Motor neuron (in vitro differentiated cells): ENCODE results near the gene HRH2. TPM values are rescaled to one million over a fixed set of nuclear protein-coding genes. Genes with fewer than 3 reads are reported as not detected.

Experiments used
- ATAC-seq, 8 experiments: fragments of 200-7000 bp; cut with Tn5 transposase; replicated peaks in 6 of 8; 2 replicates each; pipeline ENCODE4 v1.8.0; 2021; ENCODE audit warnings: mild to moderate bottlenecking in 8 of 8, moderate library complexity in 8 of 8
- H3K27ac ChIP-seq, 2 donors: fragments of 250-450 bp; sonication (Bioruptor Pico); 2 replicates each; pipeline ENCODE4 v1.9.0; 2021; ENCODE audit warnings: antibody characterized with exemption in 2 of 2, mild to moderate bottlenecking in 2 of 2, moderate library complexity in 1 of 2
- H3K4me1 ChIP-seq, 2 donors: fragments of 250-450 bp; sonication (Bioruptor Pico); replicated peaks in 1 of 2; 2 replicates each; pipeline ENCODE4 v1.6.1; 2021; ENCODE audit warnings: antibody characterized with exemption in 2 of 2, mild to moderate bottlenecking in 2 of 2, moderate library complexity in 1 of 2
- H3K4me3 ChIP-seq, 5 donors: fragments of 250-450 bp; sonication (Bioruptor Pico); 2 replicates each; pipeline ENCODE4 v1.9.0; 2021; ENCODE audit warnings: antibody characterized with exemption in 5 of 5, mild to moderate bottlenecking in 5 of 5, moderate library complexity in 4 of 5
- WGBS, 10 experiments: fragments of 450-650 bp; shearing (Covaris generic); methylation state at CpG; one replicate each; pipeline ENCODE4 v1.0.0; 2022; 5-methylcytosine and 5-hydroxymethylcytosine counted together
- in situ Hi-C, 9 experiments: fragments of 400-800 bp; cut with MboI; loops; one replicate each; pipeline ENCODE4 v1.15.0; 2021; ENCODE audit warnings: low sequenced_read_pairs in 9 of 9, low pct_unique_long_range_greater_than_20kb in 2 of 9; ENCODE audit not compliant: unreplicated experiment in 9 of 9
- total RNA-seq, 8 experiments: library from RNA; unstranded; fragments of 300-600 nt; gene quantifications; 2 replicates each; pipeline versions ENCODE4 v1.2.3 to v1.2.4, GENCODE V29; 2022

The HRH2 gene
- total RNA-seq, 8 experiments from 2014 or later, result 0.42 to 7.2 (median 0.68) TPM

DNA sequence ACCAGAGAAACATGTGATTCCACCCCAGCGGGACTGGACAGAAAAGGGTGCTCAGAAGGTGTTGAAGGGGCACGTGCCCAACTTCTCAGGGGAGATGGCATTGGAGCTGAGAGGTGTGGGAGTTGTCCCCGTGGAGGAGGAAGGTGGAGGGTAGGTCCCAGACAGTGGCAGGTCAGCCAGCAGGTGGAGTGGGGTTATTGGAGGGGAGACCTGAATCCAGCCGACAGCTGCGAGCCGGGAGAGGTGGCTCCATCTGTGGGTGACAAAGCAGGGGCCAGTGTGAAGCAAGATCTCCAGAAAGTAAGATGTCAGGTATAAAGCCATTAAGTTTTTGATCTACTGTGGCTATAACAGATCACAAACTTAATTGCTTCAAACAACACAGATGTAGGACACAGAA lies 75.1 kb downstream of the HRH2 start:
- peaks cover 0 to 2% of the 10 kb centered on the region in 2 donors for H3K4me1 ChIP-seq
- no peak overlapping the region for H3K4me3 ChIP-seq
- ATAC-seq, result no peak
- 30 to 86% (median 79%) methylated on average over 2 to 4 of the region's 6 CpGs; no CpG with 5 or more reads in 7 of the 10 experiments for WGBS, 10 experiments
- H3K27ac ChIP-seq, result no peak overlapping the region
- in situ Hi-C loops, result loop anchor here in 3 of 9 experiments (25.0 kb wide), 3 partner anchors 129 to 904 kb away; partner anchors contain the start of genes CPLX2 (in 2 of the 3), EIF4E1B (in 1 of the 3), SNCB (in 1 of the 3) and TSPAN17 (in 1 of the 3)

DNA sequence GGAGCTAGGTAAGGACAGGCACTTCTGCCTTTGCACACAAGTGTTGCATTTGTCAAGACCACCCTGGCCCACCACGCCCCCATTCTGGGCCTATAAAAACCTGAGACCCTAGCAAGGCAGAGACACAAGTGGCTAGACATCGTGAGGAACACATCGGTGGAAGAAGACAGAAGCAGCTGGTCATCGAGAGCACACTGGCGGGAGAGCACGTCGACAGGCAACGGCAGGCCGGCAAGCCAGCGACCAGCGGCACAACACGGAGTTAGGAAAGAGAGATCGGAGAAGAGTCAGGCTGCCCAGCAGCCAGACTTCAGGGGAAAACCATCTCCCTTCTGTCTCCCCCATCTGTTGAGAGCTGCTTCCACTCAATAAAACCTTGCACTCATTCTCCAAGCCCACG lies 76.1 kb downstream of the HRH2 start:
- WGBS, 10 experiments, result 53 to 95% (median 90%) methylated on average over 1 to 13 of the region's 14 CpGs; no CpG with 5 or more reads in 3 of the 10 experiments
- no peak overlapping the region for H3K27ac ChIP-seq
- ATAC-seq, result no peak
- peaks cover 0 to 4% of the 10 kb centered on the region in 2 donors for H3K4me1 ChIP-seq
- H3K4me3 ChIP-seq, result no peak overlapping the region
- in situ Hi-C loops, result loop anchor here in 3 of 9 experiments (25.0 kb wide), 3 partner anchors 128 to 903 kb away; partner anchors contain the start of genes CPLX2 (in 2 of the 3), EIF4E1B (in 1 of the 3), SNCB (in 1 of the 3) and TSPAN17 (in 1 of the 3)

DNA sequence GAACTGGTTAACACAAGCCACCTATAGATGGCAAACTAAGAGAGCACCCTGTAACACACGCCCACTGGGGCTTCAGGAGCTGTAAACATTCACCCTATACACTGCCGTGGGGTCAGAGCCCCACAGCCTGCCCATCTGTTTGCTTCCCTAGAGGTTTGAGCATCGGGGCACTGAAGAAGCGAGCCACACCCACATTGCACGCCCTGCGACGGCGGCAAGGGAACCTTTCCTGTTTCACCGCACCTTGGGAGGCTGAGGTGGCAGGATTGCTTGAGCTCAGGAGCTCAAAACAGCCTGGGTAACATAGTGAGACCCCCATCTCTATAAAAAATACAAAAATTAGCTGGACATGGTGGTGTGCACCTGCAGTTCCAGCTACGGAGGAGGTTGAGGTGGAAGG lies 76.6 kb downstream of the HRH2 start:
- ATAC-seq, result no peak
- H3K27ac ChIP-seq, result no peak overlapping the region
- 60 to 82% (median 81%) methylated on average over 4 to 7 of the region's 10 CpGs; no CpG with 5 or more reads in 7 of the 10 experiments for WGBS, 10 experiments
- H3K4me3 ChIP-seq, result no peak overlapping the region
- in situ Hi-C loops, result loop anchor here in 3 of 9 experiments (25.0 kb wide), 3 partner anchors 128 to 903 kb away; partner anchors contain the start of genes CPLX2 (in 2 of the 3), EIF4E1B (in 1 of the 3), SNCB (in 1 of the 3) and TSPAN17 (in 1 of the 3)
- peaks cover 2 to 9% of the 10 kb centered on the region in 2 donors for H3K4me1 ChIP-seq

DNA sequence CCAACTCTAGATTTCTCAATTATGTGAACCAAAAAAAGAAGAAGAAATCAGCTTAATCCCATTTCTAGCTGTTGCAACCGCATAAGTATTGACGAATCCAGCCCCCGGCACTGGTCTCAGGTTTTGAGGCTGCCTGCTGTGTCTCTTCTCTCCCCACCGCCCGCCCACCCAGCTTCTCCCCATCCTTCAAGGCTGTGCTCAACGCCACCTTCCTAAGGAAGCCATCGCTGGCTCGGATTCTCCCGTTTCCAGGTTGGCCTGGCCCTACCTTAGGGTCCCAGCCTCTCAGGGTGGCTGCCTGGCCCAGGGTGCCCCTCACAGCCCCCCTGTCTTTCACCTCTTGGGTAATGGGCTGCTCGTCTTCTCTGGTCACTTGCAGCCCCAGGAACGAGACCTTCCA lies 77.8 kb downstream of the HRH2 start:
- in situ Hi-C loops, result loop anchor here in 3 of 9 experiments (25.0 kb wide), 3 partner anchors 127 to 902 kb away; partner anchors contain the start of genes CPLX2 (in 2 of the 3), EIF4E1B (in 1 of the 3), SNCB (in 1 of the 3) and TSPAN17 (in 1 of the 3)
- no peak overlapping the region for H3K27ac ChIP-seq
- no peak for ATAC-seq
- peaks cover 10 to 17% of the 10 kb centered on the region in 2 donors for H3K4me1 ChIP-seq
- H3K4me3 ChIP-seq, result no peak overlapping the region
- WGBS, 10 experiments, result 65 to 100% (median 82%) methylated on average over 1 to 6 of the region's 11 CpGs; no CpG with 5 or more reads in 3 of the 10 experiments

DNA sequence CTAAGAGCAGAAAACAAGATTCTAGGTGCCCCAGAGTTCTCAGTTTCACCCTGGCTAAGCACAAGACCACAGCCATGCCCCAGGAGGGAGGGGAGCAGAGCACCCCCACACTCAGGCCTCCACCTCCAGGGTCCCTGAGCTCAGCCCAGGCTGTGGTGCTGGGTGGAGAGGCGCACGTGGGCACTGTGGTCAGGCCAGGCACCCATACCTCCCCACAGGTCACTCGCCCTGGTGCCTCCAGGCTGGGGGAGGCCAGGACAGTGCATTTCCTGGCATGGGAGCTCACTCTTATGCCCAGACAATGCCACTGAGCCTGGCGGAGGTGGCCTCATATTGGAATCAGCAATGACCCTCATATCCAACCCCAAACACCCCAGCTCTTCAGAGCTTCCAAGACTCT lies 78.8 kb downstream of the HRH2 start:
- WGBS, 10 experiments, result 57 to 60% (median 60%) methylated on average over 1 of the region's 4 CpGs; no CpG with 5 or more reads in 7 of the 10 experiments
- peaks cover 10 to 20% of the 10 kb centered on the region in 2 donors for H3K4me1 ChIP-seq
- no peak for ATAC-seq
- in situ Hi-C loops, result loop anchor here in 3 of 9 experiments (25.0 kb wide), 3 partner anchors 126 to 901 kb away; partner anchors contain the start of genes CPLX2 (in 2 of the 3), EIF4E1B (in 1 of the 3), SNCB (in 1 of the 3) and TSPAN17 (in 1 of the 3)
- H3K4me3 ChIP-seq, result no peak overlapping the region
- H3K27ac ChIP-seq, result no peak overlapping the region

DNA sequence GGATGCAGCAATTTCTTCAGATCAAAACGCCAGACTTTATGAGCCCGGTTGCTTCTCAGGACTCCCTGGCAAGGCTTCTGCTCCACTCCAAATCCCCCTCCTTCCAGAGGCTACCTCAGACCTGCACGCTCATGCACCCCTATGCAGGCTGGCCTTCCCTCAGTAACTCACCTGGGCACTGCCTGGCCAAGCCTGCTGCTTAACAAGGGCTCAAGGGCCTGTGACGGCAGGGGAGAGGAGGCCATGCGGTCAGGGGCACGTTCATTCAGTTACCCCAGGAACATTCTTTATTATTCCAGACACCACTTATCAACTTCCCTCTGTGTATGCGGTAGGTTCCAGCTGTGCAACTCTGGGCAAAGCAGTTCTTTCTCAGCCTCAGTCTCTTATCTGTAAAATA lies 79.6 kb downstream of the HRH2 start:
- H3K4me3 ChIP-seq, result no peak overlapping the region
- WGBS, 10 experiments, result 0 to 85% (median 68%) methylated on average over 1 to 5 of the region's 7 CpGs; no CpG with 5 or more reads in 5 of the 10 experiments
- in situ Hi-C loops, result loop anchor here in 3 of 9 experiments (25.0 kb wide), 3 partner anchors 125 to 900 kb away; partner anchors contain the start of genes CPLX2 (in 2 of the 3), EIF4E1B (in 1 of the 3), SNCB (in 1 of the 3) and TSPAN17 (in 1 of the 3)
- H3K4me1 ChIP-seq, result peaks cover 10 to 20% of the 10 kb centered on the region in 2 donors
- no peak overlapping the region for H3K27ac ChIP-seq
- ATAC-seq, result no peak

DNA sequence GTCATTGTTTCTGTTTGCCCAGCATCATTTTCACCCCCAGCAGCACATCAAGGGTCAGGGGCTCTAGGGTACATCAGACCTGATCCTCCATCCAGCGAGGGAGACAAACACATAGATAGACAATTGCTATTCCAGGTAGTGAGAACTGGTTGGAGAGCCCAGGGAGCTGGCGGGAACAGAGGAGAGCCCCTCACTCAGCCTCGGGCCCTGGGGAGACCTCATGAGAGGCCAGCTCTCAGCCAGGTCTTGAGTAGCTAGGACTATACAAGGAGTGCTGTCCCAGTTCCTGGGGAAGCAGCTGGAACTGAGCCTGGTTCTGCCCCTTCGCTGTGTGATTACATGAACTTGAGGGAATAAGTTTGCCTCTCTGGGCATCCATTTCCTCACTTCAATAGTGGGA lies 80.3 kb downstream of the HRH2 start:
- in situ Hi-C loops, result loop anchor here in 3 of 9 experiments (25.0 kb wide), 3 partner anchors 124 to 899 kb away; partner anchors contain the start of genes CPLX2 (in 2 of the 3), EIF4E1B (in 1 of the 3), SNCB (in 1 of the 3) and TSPAN17 (in 1 of the 3)
- WGBS, 10 experiments, result 86 to 100% (median 90%) methylated on average over 1 to 4 of the region's 4 CpGs; no CpG with 5 or more reads in 5 of the 10 experiments
- ATAC-seq, result no peak
- Histone ChIP-seq H3K4me1 (peaks cover 10 to 20% of the 10 kb centered on the region in 2 donors), H3K27ac (no peak overlapping the region), H3K4me3 (no peak overlapping the region)

DNA sequence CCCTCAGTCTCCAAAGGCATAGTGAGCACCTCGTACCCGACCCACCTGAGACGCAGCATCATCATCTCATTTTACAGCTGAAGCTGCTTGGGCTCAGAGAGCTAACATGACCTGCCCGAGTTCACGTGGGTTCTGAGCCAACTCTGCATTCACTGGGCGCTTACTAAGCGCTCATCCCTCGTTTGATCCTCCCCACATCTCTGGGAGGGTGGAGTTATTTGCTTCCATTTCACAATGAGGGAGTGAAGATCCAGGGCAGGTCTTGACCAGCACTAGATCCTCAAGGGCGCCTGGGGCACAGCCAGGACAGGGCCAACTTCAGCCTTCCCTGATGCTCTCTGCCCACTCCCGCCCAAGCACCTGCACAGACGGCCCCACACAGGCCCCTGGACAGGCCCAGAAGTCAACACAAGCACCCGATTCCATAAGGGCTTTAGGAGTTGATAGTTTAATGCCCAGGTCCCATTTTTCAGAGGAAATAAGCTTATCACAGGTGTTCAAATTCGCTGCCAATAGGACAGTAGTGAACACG lies 80.8 kb downstream of the HRH2 start:
- in situ Hi-C loops, result loop anchor here in 3 of 9 experiments (25.0 kb wide), 3 partner anchors 124 to 899 kb away; partner anchors contain the start of genes CPLX2 (in 2 of the 3), EIF4E1B (in 1 of the 3), SNCB (in 1 of the 3) and TSPAN17 (in 1 of the 3)
- peak in 2 of 8 experiments; percentile 17 to 64 for ATAC-seq
- Histone ChIP-seq H3K4me3 (no peak overlapping the region), H3K4me1 (peaks cover 10 to 20% of the 10 kb centered on the region in 2 donors), H3K27ac (no peak overlapping the region)
- 40 to 95% (median 78%) methylated on average over 3 to 13 of the region's 14 CpGs; no CpG with 5 or more reads in 5 of the 10 experiments for WGBS, 10 experiments

DNA sequence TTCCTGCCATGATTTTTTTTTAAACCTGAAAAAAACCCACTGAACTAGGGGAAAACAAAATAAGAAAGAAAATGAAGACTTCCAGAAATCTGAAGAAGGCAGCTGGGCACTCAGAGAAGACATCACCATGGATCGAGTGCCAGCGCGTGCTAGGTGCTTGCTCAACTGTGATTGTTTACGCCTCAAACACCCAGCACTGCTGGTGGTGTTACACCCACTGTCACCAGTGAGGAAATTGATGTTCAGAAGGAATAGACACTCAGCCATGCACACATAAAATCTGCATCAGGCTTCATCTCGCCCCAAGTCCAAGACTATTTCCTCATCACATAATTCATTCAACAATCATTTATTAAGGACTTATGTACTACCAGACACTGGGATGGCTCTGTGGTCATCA lies 82.1 kb downstream of the HRH2 start:
- H3K27ac ChIP-seq, result no peak overlapping the region
- H3K4me1 ChIP-seq, result peaks cover 10 to 25% of the 10 kb centered on the region in 2 donors
- in situ Hi-C loops, result loop anchor here in 3 of 9 experiments (25.0 kb wide), 3 partner anchors 122 to 897 kb away; partner anchors contain the start of genes CPLX2 (in 2 of the 3), EIF4E1B (in 1 of the 3), SNCB (in 1 of the 3) and TSPAN17 (in 1 of the 3)
- ATAC-seq, result peak in 5 of 8 experiments; percentile 43 to 85 (median 83)
- WGBS, 10 experiments, result 33 to 86% (median 64%) methylated on average over 1 to 5 of the region's 5 CpGs; no CpG with 5 or more reads in 3 of the 10 experiments
- no peak overlapping the region for H3K4me3 ChIP-seq

DNA sequence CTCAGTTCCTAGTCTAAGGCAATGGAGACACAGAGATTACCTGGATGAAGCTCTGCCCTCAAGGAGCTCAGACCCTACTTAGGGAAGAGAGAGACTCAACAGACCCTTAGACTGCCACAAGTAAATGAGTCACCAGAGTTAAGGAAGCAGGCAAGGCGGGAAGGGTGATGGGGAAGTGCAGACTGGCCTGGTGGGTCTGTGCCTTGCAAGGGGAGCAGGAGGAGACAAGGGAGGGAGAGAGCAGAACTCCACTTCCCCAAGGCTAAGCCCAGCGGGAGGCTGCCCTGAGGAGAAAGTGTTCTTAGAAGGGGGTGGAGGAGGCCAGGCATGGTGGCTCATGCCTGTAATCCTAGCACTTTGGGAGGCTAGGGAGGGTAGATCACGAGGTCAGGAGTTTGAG lies 83.7 kb downstream of the HRH2 start:
- ATAC-seq, result no peak
- H3K4me3 ChIP-seq, result no peak overlapping the region
- no peak overlapping the region for H3K27ac ChIP-seq
- peaks cover 10 to 30% of the 10 kb centered on the region in 2 donors for H3K4me1 ChIP-seq
- in situ Hi-C loops, result loop anchor here in 3 of 9 experiments (25.0 kb wide), 3 partner anchors 121 to 896 kb away; partner anchors contain the start of genes CPLX2 (in 2 of the 3), EIF4E1B (in 1 of the 3), SNCB (in 1 of the 3) and TSPAN17 (in 1 of the 3)
- WGBS, 10 experiments, result 0 to 80% (median 63%) methylated on average over 1 to 2 of the region's 3 CpGs; no CpG with 5 or more reads in 5 of the 10 experiments

DNA sequence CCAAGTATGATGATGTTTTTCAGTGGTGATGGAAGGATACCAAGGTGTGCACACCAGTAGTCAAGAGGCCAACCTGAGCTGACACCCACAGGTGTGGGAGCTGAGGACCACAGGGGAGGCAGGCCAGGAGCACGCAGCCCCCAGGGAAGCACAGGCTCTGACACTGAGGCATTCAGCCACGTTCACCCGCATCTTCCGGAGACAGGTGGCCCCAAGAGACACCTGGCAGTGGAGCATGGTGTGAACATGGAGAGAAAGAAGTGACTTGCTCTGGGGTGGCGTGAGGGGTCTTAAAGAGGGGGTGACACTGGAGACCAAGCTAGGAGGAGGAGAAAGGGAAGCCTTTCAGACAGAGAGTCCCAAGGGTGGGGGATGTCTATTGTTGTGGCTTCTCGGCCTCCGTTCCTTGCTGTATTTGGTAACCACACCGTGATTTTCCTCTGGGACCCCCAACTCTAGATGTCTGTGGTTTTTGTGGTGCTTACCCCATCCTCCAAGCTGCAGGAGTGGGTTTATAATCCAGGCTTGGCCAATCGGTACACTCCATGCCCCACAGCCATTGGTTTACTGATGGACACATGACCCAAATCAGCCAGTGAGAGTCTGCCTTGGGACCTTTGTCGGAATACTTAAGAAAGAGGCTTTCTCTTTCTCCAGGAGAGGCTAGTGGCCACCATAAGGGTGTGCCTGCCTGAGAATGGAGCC lies 84.6 kb downstream of the HRH2 start:
- no peak for ATAC-seq
- in situ Hi-C loops, result loop anchor here in 3 of 9 experiments (25.0 kb wide), 3 partner anchors 120 to 895 kb away; partner anchors contain the start of genes CPLX2 (in 2 of the 3), EIF4E1B (in 1 of the 3), SNCB (in 1 of the 3) and TSPAN17 (in 1 of the 3)
- H3K4me1 ChIP-seq, result peaks cover 10 to 30% of the 10 kb centered on the region in 2 donors
- no peak overlapping the region for H3K4me3 ChIP-seq
- H3K27ac ChIP-seq, result no peak overlapping the region
- 0 to 90% (median 49%) methylated on average over 2 to 9 of the region's 10 CpGs; no CpG with 5 or more reads in 6 of the 10 experiments for WGBS, 10 experiments
